HEK293 (cell line): Measurements from ENCODE around the gene ARHGAP26.

Experiments
- BCL11A ChIP-seq: fragments of 450-650 bp; formaldehyde crosslinking; IDR thresholded peaks from 2 replicates; pipeline ENCODE4 v1.5.1; 2016; ENCODE audit warnings: low read depth, missing biosample characterization, missing genetic modification characterization
- HOXD13 ChIP-seq: sonication (generic); formaldehyde crosslinking; IDR thresholded peaks from 2 replicates; pipeline ENCODE4 v1.8.0; 2022; ENCODE audit warnings: missing genetic modification reagents, borderline replicate concordance
- SCRT2 ChIP-seq: fragments of 450-650 bp; formaldehyde crosslinking; IDR thresholded peaks from 2 replicates; pipeline ENCODE4 v1.5.1; 2016; ENCODE audit warnings: missing biosample characterization, missing genetic modification characterization
- SP3 ChIP-seq: fragments of 450-650 bp; formaldehyde crosslinking; IDR thresholded peaks from 2 replicates; pipeline ENCODE4 v1.5.1; 2016; ENCODE audit warnings: missing biosample characterization, missing genetic modification characterization
- YY1 ChIP-seq: fragments of 450-650 bp; formaldehyde crosslinking; IDR thresholded peaks from 2 replicates; pipeline ENCODE4 v1.5.1; 2018; ENCODE audit warnings: missing biosample characterization, missing genetic modification characterization
- YY2 ChIP-seq: fragments of 450-650 bp; formaldehyde crosslinking; IDR thresholded peaks from 2 replicates; pipeline ENCODE4 v1.5.1; 2016; ENCODE audit warnings: missing biosample characterization, missing genetic modification characterization
- ZBTB21 ChIP-seq: fragments of 450-650 bp; formaldehyde crosslinking; IDR thresholded peaks from 2 replicates; pipeline ENCODE4 v1.5.1; 2017; ENCODE audit warnings: missing biosample characterization, missing genetic modification characterization
- ZFP3 ChIP-seq: fragments of 450-650 bp; formaldehyde crosslinking; IDR thresholded peaks from 2 replicates; pipeline ENCODE4 v1.5.1; 2016; ENCODE audit warnings: low read depth, missing biosample characterization, missing genetic modification characterization
- ZFP37 ChIP-seq: fragments of 450-650 bp; formaldehyde crosslinking; IDR thresholded peaks from 2 replicates; pipeline ENCODE4 v1.5.1; 2016; ENCODE audit warnings: missing biosample characterization, missing genetic modification characterization
- ZIC2 ChIP-seq: fragments of 450-650 bp; formaldehyde crosslinking; IDR thresholded peaks from 2 replicates; pipeline ENCODE4 v1.5.1; 2016; ENCODE audit warnings: missing biosample characterization, missing genetic modification characterization
- ZNF138 ChIP-seq: fragments of 450-650 bp; formaldehyde crosslinking; IDR thresholded peaks from 2 replicates; pipeline ENCODE4 v1.5.1; 2016; ENCODE audit warnings: missing biosample characterization, missing genetic modification characterization, borderline replicate concordance
- ZNF211 ChIP-seq: fragments of 450-650 bp; formaldehyde crosslinking; IDR thresholded peaks from 2 replicates; pipeline ENCODE4 v1.5.1; 2016; ENCODE audit warnings: low read depth, missing biosample characterization, missing genetic modification characterization
- ZNF248 ChIP-seq: fragments of 450-650 bp; formaldehyde crosslinking; IDR thresholded peaks from 2 replicates; pipeline ENCODE4 v1.5.1; 2017; ENCODE audit warnings: missing biosample characterization, missing genetic modification characterization
- ZNF350 ChIP-seq: fragments of 450-650 bp; formaldehyde crosslinking; IDR thresholded peaks from 2 replicates; pipeline ENCODE4 v1.5.0; 2017; ENCODE audit warnings: missing biosample characterization, mild to moderate bottlenecking, missing genetic modification characterization
- ZNF391 ChIP-seq: fragments of 450-650 bp; formaldehyde crosslinking; IDR thresholded peaks from 2 replicates; pipeline ENCODE4 v1.5.1; 2016; ENCODE audit warnings: low read depth, missing biosample characterization, missing genetic modification characterization, borderline replicate concordance
- ZNF404 ChIP-seq: fragments of 450-650 bp; formaldehyde crosslinking; IDR thresholded peaks from 2 replicates; pipeline ENCODE4 v1.5.1; 2017; ENCODE audit warnings: missing biosample characterization, missing genetic modification characterization
- ZNF426 ChIP-seq: fragments of 450-650 bp; formaldehyde crosslinking; IDR thresholded peaks from 2 replicates; pipeline ENCODE4 v1.5.1; 2017; ENCODE audit warnings: missing biosample characterization, missing genetic modification characterization, mild to moderate bottlenecking, inconsistent platforms, moderate library complexity
- ZNF529 ChIP-seq: fragments of 450-650 bp; formaldehyde crosslinking; IDR thresholded peaks from 2 replicates; pipeline ENCODE4 v1.5.1; 2017; ENCODE audit warnings: missing genetic modification characterization, missing biosample characterization; ENCODE audit not compliant: insufficient replicate concordance
- ZNF530 ChIP-seq: fragments of 450-650 bp; formaldehyde crosslinking; IDR thresholded peaks from 2 replicates; pipeline ENCODE4 v1.5.1; 2016; ENCODE audit warnings: low read depth, missing biosample characterization, missing genetic modification characterization
- ZNF549 ChIP-seq: fragments of 450-650 bp; IDR thresholded peaks from 2 replicates; pipeline ENCODE4 v1.5.1; 2018; ENCODE audit warnings: missing biosample characterization, missing genetic modification characterization, mild to moderate bottlenecking, inconsistent platforms, moderate library complexity
- ZNF571 ChIP-seq: fragments of 450-650 bp; formaldehyde crosslinking; IDR thresholded peaks from 2 replicates; pipeline ENCODE4 v1.5.0; 2017; ENCODE audit warnings: missing biosample characterization, missing genetic modification characterization
- ZNF623 ChIP-seq: fragments of 450-650 bp; formaldehyde crosslinking; IDR thresholded peaks from 2 replicates; pipeline ENCODE4 v1.5.1; 2016; ENCODE audit warnings: missing biosample characterization, missing genetic modification characterization
- ZNF629 ChIP-seq: fragments of 450-650 bp; formaldehyde crosslinking; IDR thresholded peaks from 2 replicates; pipeline ENCODE4 v1.5.1; 2017; ENCODE audit warnings: missing biosample characterization, missing genetic modification characterization
- ZNF776 ChIP-seq: fragments of 450-650 bp; formaldehyde crosslinking; IDR thresholded peaks from 2 replicates; pipeline ENCODE4 v1.5.0; 2017; ENCODE audit warnings: missing biosample characterization, missing genetic modification characterization, borderline replicate concordance
- ZNF791 ChIP-seq: fragments of 450-650 bp; formaldehyde crosslinking; IDR thresholded peaks from 2 replicates; pipeline ENCODE4 v1.5.1; 2016; ENCODE audit warnings: missing biosample characterization, missing genetic modification characterization
- ZXDB ChIP-seq: fragments of 450-650 bp; formaldehyde crosslinking; IDR thresholded peaks from 2 replicates; pipeline ENCODE4 v1.5.1; 2016; ENCODE audit warnings: missing biosample characterization, missing genetic modification characterization
- TF ChIP-seq, protein P1 (sequence below): fragments of 450-650 bp; formaldehyde crosslinking; IDR thresholded peaks from 2 replicates; pipeline ENCODE4 v1.5.1; 2016; ENCODE audit warnings: missing biosample characterization, missing genetic modification characterization
- TF ChIP-seq, protein P2 (sequence below): fragments of 450-650 bp; formaldehyde crosslinking; IDR thresholded peaks from 2 replicates; pipeline ENCODE4 v1.5.1; 2016; ENCODE audit warnings: missing biosample characterization, missing genetic modification characterization
- TF ChIP-seq, protein P3 (sequence below): fragments of 450-650 bp; formaldehyde crosslinking; IDR thresholded peaks from 2 replicates; pipeline ENCODE4 v1.5.1; 2016; ENCODE audit warnings: missing biosample characterization, missing genetic modification characterization
- TF ChIP-seq, protein P4 (sequence below): fragments of 450-650 bp; formaldehyde crosslinking; IDR thresholded peaks from 2 replicates; pipeline ENCODE4 v1.5.1; 2016; ENCODE audit warnings: missing biosample characterization, missing genetic modification characterization
- TF ChIP-seq, protein P5 (sequence below): fragments of 450-650 bp; formaldehyde crosslinking; IDR thresholded peaks from 2 replicates; pipeline ENCODE4 v1.5.1; 2017; ENCODE audit warnings: missing biosample characterization, missing genetic modification characterization
- TF ChIP-seq, protein P6 (sequence below): fragments of 450-650 bp; formaldehyde crosslinking; IDR thresholded peaks from 2 replicates; pipeline ENCODE4 v1.5.1; 2016; ENCODE audit warnings: missing biosample characterization, missing genetic modification characterization, low read depth

Gene ARHGAP26

DNA sequence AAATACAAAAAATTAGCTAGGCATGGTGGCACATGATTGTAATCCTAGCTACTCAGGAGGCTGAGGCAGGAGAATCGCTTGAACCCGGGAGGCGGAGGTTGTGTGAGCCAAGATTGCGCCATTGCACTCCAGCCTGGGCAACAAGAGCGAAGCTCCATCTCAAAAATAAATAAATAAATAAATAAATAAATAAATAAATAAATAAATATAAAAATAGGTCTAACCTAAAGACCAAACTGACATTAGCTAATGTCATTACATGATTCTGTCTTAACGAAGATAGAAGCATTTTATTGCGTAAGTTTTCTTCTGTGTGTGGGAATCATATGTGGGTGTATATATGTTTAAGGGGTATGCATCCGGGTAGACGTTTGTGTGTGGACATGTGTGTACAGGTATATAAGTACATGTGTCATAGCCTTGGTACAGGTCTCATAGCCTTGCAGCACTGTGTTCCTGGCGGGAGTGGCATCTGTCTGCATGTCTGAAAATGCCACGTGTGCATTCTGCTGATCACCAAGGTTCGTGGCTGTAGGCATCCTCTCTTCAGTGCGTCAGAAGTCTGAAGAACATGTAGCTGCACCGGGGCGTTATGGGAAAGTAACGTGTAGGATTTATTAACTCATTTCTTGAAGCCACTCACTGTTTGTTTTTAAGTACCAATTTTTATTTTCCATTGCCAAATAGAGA lies 335.2 kb downstream of the ARHGAP26 start (continued):
- TF ChIP-seq YY1 (tag by site-specific recombination) (no peak), ZNF549 (tag by site-specific recombination) (no peak), ZNF404 (tag by site-specific recombination) (peak; percentile 50; the same call in 1 of the 2 replicates), ZNF776 (tag by site-specific recombination) (no peak), ZNF426 (tag by site-specific recombination) (peak; percentile 99), YY2 (no peak), ZNF530 (tag by site-specific recombination) (peak; percentile 80; the same call in 1 of the 2 replicates), HOXD13 (CRISPR knock-in tag) (no peak), ZNF623 (tag by site-specific recombination) (peak; percentile 86), SCRT2 (tag by site-specific recombination) (no peak), ZFP3 (tag by site-specific recombination) (0 out of 2 replicates have a peak, but pooled peaks have one; percentile 51), ZNF211 (peak; percentile 31; the same call in 1 of the 2 replicates), ZNF571 (no peak), ZIC2 (tag by site-specific recombination) (no peak), ZNF350 (tag by site-specific recombination) (no peak), ZNF391 (tag by site-specific recombination) (no peak), SP3 (peak; percentile 28; the same call in 1 of the 2 replicates), ZXDB (tag by site-specific recombination) (peak; percentile 80; the same call in 1 of the 2 replicates), ZBTB21 (peak; percentile 55; the same call in 1 of the 2 replicates), ZFP37 (tag by site-specific recombination) (peak; percentile 83), ZNF529 (tag by site-specific recombination) (peak; percentile 70), ZNF138 (tag by site-specific recombination) (peak; percentile 97; the same call in 1 of the 2 replicates), ZNF629 (tag by site-specific recombination) (0 out of 2 replicates have a peak, but pooled peaks have one; percentile 32), BCL11A (tag by site-specific recombination) (no peak), ZNF248 (tag by site-specific recombination) (no peak), ZNF791 (tag by site-specific recombination) (peak; percentile 81)
- TF ChIP-seq, protein P1, sequence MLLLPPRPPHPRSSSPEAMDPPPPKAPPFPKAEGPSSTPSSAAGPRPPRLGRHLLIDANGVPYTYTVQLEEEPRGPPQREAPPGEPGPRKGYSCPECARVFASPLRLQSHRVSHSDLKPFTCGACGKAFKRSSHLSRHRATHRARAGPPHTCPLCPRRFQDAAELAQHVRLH (tag by site-specific recombination): peak; percentile 76
- TF ChIP-seq, protein P2, sequence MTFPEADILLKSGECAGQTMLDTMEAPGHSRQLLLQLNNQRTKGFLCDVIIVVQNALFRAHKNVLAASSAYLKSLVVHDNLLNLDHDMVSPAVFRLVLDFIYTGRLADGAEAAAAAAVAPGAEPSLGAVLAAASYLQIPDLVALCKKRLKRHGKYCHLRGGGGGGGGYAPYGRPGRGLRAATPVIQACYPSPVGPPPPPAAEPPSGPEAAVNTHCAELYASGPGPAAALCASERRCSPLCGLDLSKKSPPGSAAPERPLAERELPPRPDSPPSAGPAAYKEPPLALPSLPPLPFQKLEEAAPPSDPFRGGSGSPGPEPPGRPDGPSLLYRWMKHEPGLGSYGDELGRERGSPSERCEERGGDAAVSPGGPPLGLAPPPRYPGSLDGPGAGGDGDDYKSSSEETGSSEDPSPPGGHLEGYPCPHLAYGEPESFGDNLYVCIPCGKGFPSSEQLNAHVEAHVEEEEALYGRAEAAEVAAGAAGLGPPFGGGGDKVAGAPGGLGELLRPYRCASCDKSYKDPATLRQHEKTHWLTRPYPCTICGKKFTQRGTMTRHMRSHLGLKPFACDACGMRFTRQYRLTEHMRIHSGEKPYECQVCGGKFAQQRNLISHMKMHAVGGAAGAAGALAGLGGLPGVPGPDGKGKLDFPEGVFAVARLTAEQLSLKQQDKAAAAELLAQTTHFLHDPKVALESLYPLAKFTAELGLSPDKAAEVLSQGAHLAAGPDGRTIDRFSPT: 0 out of 2 replicates have a peak, but pooled peaks have one; percentile 19
- TF ChIP-seq, protein P3, sequence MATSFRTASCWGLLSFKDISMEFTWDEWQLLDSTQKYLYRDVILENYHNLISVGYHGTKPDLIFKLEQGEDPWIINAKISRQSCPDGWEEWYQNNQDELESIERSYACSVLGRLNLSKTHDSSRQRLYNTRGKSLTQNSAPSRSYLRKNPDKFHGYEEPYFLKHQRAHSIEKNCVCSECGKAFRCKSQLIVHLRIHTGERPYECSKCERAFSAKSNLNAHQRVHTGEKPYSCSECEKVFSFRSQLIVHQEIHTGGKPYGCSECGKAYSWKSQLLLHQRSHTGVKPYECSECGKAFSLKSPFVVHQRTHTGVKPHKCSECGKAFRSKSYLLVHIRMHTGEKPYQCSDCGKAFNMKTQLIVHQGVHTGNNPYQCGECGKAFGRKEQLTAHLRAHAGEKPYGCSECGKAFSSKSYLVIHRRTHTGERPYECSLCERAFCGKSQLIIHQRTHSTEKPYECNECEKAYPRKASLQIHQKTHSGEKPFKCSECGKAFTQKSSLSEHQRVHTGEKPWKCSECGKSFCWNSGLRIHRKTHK (tag by site-specific recombination): no peak
- TF ChIP-seq, protein P4, sequence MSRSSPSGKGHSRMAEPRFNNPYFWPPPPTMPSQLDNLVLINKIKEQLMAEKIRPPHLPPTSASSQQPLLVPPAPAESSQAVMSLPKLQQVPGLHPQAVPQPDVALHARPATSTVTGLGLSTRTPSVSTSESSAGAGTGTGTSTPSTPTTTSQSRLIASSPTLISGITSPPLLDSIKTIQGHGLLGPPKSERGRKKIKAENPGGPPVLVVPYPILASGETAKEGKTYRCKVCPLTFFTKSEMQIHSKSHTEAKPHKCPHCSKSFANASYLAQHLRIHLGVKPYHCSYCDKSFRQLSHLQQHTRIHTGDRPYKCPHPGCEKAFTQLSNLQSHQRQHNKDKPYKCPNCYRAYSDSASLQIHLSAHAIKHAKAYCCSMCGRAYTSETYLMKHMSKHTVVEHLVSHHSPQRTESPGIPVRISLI (tag by site-specific recombination): no peak
- TF ChIP-seq, protein P5, sequence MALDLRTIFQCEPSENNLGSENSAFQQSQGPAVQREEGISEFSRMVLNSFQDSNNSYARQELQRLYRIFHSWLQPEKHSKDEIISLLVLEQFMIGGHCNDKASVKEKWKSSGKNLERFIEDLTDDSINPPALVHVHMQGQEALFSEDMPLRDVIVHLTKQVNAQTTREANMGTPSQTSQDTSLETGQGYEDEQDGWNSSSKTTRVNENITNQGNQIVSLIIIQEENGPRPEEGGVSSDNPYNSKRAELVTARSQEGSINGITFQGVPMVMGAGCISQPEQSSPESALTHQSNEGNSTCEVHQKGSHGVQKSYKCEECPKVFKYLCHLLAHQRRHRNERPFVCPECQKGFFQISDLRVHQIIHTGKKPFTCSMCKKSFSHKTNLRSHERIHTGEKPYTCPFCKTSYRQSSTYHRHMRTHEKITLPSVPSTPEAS (tag by site-specific recombination): no peak
- TF ChIP-seq, protein P6, sequence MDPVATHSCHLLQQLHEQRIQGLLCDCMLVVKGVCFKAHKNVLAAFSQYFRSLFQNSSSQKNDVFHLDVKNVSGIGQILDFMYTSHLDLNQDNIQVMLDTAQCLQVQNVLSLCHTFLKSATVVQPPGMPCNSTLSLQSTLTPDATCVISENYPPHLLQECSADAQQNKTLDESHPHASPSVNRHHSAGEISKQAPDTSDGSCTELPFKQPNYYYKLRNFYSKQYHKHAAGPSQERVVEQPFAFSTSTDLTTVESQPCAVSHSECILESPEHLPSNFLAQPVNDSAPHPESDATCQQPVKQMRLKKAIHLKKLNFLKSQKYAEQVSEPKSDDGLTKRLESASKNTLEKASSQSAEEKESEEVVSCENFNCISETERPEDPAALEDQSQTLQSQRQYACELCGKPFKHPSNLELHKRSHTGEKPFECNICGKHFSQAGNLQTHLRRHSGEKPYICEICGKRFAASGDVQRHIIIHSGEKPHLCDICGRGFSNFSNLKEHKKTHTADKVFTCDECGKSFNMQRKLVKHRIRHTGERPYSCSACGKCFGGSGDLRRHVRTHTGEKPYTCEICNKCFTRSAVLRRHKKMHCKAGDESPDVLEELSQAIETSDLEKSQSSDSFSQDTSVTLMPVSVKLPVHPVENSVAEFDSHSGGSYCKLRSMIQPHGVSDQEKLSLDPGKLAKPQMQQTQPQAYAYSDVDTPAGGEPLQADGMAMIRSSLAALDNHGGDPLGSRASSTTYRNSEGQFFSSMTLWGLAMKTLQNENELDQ: no peak
